NCI-H524 treated with DMSO at 0.1 percent for 48 hours (cell line): Measurements from ENCODE around the gene LRRC3B.
A peak's percentile ranks its signal among the peaks of the same experiment; 100 is the strongest.

Experiments
- DNase-seq: peaks from one replicate; lab custom pipeline; 2025; lab: John Stamatoyannopoulos, UW

LRRC3B gene

GRCh38 chr3:26708501-26708900 lies 85.9 kb downstream of the LRRC3B start:
- no peak for DNase-seq

- DNase-seq, result peak; percentile 24
Measured at GRCh38 chr3:26712211-26713026, 89.8 kb downstream of the LRRC3B start.

- no peak for DNase-seq
Measured at GRCh38 chr3:26713091-26713490, 90.5 kb downstream of the LRRC3B start.

DNA sequence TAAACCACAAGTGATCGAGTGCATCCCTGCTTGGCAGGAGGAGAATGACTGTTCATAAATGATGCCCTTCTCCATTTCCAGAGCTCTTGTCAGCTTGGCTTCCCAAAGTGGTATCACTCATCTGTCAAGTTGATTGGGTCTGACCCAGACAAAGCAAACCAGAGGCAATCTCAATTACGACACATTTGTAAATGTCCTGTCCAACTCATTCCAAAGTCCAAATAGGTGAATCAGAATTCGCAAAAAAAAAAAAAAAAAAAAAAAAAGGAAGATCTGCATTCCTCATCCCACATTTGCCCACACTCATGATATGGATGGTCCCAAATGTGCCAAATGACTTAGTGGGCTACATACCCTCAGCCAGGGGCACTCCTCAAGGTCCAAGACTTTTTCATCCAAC lies 91.9 kb downstream of the LRRC3B start:
- DNase-seq, result no peak

- DNase-seq, result no peak
Measured at GRCh38 chr3:26715431-26715830, 92.9 kb downstream of the LRRC3B start.

- no peak for DNase-seq
Measured at GRCh38 chr3:26718315-26718714, 95.7 kb downstream of the LRRC3B start.

GRCh38 chr3:26719134-26719533 lies 96.6 kb downstream of the LRRC3B start:
- DNase-seq, result no peak

DNA sequence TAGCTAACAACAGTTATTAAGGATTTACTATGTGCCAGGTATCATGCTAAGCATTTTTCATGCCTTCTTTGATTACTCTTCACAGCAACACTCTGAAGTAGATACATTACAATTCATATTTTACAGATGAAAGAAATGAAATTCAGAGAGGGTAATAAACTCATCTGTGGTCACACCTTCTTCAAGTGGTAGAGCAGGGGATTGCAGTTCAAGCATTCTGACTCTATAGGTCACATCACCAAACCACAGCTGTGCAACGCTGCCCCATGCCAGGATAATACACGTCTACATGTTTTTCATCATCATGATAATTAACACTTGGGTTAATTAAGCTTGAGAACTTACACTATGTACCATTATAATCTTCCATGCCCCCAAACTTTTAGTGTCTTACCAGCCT lies 98.5 kb downstream of the LRRC3B start:
- DNase-seq, result no peak

- DNase-seq, result no peak
Measured at GRCh38 chr3:26731843-26732242, 109.3 kb downstream of the LRRC3B start.

- no peak for DNase-seq
Measured at GRCh38 chr3:26750263-26750662, 127.7 kb downstream of the LRRC3B start.

DNA sequence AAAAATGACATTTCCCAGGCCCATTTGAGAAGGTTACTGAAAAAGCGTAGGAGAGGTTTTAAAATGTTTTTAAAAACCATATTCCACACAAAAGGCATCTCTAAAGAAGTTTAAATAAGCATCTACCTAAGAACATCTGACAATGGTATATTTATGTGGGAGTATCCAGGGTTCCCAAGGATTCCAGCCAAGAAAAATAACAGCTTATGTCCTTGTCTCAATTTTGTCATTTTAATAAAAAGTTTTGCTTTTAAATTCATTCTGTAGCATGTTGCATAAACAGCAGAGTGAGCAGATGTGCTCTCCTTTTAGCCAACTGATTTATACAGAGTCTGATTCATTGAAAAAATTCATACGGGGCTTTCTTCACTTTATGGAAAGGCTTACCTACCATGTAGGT lies 129.9 kb downstream of the LRRC3B start:
- no peak for DNase-seq

DNA sequence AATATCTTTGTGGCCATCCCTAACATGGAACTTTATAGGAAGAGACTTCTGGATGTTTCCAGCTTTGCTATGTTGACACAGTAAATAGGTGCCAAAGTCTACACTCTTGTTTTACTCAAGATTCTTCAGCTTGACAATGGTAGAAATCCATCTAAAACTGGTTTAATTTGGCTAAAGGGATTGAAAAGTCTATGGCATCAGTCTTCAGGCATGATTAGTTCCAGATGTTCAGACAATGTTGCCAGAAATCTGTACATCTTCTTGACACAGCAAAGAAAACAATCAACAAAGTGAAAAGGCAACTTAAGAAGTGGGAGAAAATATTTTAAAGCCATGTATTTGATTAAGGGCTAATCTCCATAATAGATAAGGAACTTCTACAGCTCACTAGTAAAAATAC lies 130.5 kb downstream of the LRRC3B start:
- no peak for DNase-seq

DNA sequence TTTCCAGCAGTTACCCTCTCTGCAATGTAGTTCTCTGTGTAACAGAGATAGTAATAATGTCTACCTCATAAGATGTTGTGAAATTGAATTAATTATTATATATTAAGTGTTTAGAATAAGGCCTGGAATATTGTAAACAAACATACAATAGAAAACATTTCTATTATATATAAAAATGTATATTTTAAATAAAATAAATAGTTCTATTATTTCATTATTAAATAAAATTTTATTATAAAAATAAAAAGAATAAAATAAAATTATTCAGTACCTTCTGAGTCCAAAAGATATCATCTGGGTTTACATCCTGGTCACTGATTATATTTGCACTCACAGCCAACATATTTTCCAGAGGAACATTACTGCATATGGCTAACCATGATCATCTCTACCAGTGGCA lies 135.4 kb downstream of the LRRC3B start:
- DNase-seq, result no peak
